ENCODE results near the gene FAM184B. TPM values are rescaled to one million over a fixed set of nuclear protein-coding genes. Genes with fewer than 3 reads are reported as not detected.

Gene FAM184B
- total RNA-seq, 1 experiment from 2014 or later = 0.17 TPM

DNA sequence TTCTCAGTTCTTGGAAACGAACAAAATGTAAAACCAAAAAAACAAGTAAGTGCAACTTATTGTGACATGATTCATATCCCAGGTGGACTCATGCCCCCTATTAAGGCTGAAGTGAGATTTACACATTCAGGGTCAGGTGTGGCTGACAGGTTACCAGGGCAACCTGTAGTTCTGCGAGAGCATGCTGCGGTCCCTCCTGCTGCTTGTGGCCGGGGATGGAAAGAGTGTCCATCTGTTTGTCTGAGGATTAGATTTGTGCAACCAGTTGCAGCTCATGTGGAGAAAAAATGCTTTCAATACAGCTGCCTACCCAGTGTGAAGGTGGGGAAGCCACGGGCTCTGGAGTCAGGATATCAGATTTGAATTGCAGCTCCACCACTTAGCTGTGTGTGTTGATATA is 78.8 kb downstream of the FAM184B start:
- H3K27me3 Mint-ChIP-seq (ENCODE audit: low read depth) = no peaks in the 10 kb centered on the region
- CTCF ChIA-PET = no interaction called here
- no peaks in the 10 kb centered on the region; the same call in 1 of the 2 replicates for H3K36me3 Mint-ChIP-seq
- no peak for DNase-seq (ENCODE audit: low spot score)
- H3K9me3 Mint-ChIP-seq = peaks cover 10% of the 10 kb centered on the region
- H3K27ac Mint-ChIP-seq = no peak overlapping the region
- no peak overlapping the region for H3K4me3 Mint-ChIP-seq
- POLR2A ChIA-PET = no interaction called here
- no peaks in the 10 kb centered on the region for H3K4me1 Mint-ChIP-seq
- TF ChIP-seq, protein P1, sequence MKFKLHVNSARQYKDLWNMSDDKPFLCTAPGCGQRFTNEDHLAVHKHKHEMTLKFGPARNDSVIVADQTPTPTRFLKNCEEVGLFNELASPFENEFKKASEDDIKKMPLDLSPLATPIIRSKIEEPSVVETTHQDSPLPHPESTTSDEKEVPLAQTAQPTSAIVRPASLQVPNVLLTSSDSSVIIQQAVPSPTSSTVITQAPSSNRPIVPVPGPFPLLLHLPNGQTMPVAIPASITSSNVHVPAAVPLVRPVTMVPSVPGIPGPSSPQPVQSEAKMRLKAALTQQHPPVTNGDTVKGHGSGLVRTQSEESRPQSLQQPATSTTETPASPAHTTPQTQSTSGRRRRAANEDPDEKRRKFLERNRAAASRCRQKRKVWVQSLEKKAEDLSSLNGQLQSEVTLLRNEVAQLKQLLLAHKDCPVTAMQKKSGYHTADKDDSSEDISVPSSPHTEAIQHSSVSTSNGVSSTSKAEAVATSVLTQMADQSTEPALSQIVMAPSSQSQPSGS (CRISPR knock-in tag; IDR thresholded peaks at IDR 0.05; ENCODE audit: borderline replicate concordance, low read depth) = no peak
- TF ChIP-seq, protein P2, sequence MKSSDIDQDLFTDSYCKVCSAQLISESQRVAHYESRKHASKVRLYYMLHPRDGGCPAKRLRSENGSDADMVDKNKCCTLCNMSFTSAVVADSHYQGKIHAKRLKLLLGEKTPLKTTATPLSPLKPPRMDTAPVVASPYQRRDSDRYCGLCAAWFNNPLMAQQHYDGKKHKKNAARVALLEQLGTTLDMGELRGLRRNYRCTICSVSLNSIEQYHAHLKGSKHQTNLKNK (CRISPR knock-in tag; IDR thresholded peaks at IDR 0.05) = no peak
- TF ChIP-seq FOXK1 (CRISPR knock-in tag; IDR thresholded peaks at IDR 0.05) (no peak), TP53 (CRISPR knock-in tag; IDR thresholded peaks at IDR 0.05) (no peak), KAT7 (CRISPR knock-in tag; IDR thresholded peaks at IDR 0.05; ENCODE audit: borderline replicate concordance) (no peak), ESRRA (CRISPR knock-in tag; IDR thresholded peaks at IDR 0.05; ENCODE audit: borderline replicate concordance) (no peak), FOXJ3 (CRISPR knock-in tag; IDR thresholded peaks at IDR 0.05; ENCODE audit: borderline replicate concordance) (no peak)
- TF ChIP-seq, protein P3, sequence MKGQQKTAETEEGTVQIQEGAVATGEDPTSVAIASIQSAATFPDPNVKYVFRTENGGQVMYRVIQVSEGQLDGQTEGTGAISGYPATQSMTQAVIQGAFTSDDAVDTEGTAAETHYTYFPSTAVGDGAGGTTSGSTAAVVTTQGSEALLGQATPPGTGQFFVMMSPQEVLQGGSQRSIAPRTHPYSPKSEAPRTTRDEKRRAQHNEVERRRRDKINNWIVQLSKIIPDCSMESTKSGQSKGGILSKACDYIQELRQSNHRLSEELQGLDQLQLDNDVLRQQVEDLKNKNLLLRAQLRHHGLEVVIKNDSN (CRISPR knock-in tag; IDR thresholded peaks at IDR 0.05) = no peak
- no peak for ATAC-seq

DNA sequence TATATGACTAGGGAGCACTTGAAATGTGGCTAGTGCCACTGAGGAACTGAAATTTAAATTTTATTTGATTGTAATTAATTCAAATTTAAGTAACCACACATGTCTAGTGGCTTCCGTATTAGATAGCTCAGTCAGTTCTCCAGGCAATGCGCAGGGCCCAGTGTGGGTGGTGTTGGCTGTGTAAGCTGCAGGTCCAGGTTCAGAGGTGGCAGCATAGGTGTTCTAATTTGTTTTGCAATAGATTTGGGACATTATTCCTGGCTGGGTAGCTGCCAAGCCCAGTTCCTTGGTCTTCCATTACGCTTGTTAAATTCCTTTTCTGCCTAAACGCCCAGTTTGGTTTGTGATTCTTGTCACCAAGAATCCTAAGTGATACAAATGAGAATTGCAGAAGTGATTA is 79.5 kb downstream of the FAM184B start:
- TF ChIP-seq, protein P4, sequence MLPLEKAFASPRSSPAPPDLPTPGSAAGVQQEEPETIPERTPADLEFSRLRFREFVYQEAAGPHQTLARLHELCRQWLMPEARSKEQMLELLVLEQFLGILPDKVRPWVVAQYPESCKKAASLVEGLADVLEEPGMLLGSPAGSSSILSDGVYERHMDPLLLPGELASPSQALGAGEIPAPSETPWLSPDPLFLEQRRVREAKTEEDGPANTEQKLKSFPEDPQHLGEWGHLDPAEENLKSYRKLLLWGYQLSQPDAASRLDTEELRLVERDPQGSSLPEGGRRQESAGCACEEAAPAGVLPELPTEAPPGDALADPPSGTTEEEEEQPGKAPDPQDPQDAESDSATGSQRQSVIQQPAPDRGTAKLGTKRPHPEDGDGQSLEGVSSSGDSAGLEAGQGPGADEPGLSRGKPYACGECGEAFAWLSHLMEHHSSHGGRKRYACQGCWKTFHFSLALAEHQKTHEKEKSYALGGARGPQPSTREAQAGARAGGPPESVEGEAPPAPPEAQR (CRISPR knock-in tag; IDR thresholded peaks at IDR 0.05) = no peak
- TF ChIP-seq FOXK1 (CRISPR knock-in tag; IDR thresholded peaks at IDR 0.05) (no peak), NFATC4 (CRISPR knock-in tag; IDR thresholded peaks at IDR 0.05) (no peak), MXD4 (CRISPR knock-in tag; IDR thresholded peaks at IDR 0.05; ENCODE audit: borderline replicate concordance) (no peak), RORB (CRISPR knock-in tag; IDR thresholded peaks at IDR 0.05) (no peak), FOXP1 (CRISPR knock-in tag; IDR thresholded peaks at IDR 0.05; ENCODE audit: borderline replicate concordance) (no peak), NR2C2 (CRISPR knock-in tag; IDR thresholded peaks at IDR 0.05) (no peak), NFYB (CRISPR knock-in tag; conservative IDR thresholded peaks at IDR 0.05; ENCODE audit: low read depth) (no peak)
- TF ChIP-seq, protein P5, sequence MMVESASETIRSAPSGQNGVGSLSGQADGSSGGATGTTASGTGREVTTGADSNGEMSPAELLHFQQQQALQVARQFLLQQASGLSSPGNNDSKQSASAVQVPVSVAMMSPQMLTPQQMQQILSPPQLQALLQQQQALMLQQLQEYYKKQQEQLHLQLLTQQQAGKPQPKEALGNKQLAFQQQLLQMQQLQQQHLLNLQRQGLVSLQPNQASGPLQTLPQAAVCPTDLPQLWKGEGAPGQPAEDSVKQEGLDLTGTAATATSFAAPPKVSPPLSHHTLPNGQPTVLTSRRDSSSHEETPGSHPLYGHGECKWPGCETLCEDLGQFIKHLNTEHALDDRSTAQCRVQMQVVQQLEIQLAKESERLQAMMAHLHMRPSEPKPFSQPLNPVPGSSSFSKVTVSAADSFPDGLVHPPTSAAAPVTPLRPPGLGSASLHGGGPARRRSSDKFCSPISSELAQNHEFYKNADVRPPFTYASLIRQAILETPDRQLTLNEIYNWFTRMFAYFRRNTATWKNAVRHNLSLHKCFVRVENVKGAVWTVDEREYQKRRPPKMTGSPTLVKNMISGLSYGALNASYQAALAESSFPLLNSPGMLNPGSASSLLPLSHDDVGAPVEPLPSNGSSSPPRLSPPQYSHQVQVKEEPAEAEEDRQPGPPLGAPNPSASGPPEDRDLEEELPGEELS (CRISPR knock-in tag; IDR thresholded peaks at IDR 0.05) = no peak
- TF ChIP-seq, protein P6, sequence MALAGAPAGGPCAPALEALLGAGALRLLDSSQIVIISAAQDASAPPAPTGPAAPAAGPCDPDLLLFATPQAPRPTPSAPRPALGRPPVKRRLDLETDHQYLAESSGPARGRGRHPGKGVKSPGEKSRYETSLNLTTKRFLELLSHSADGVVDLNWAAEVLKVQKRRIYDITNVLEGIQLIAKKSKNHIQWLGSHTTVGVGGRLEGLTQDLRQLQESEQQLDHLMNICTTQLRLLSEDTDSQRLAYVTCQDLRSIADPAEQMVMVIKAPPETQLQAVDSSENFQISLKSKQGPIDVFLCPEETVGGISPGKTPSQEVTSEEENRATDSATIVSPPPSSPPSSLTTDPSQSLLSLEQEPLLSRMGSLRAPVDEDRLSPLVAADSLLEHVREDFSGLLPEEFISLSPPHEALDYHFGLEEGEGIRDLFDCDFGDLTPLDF (CRISPR knock-in tag; IDR thresholded peaks at IDR 0.05) = no peak
- TF ChIP-seq, protein P7, sequence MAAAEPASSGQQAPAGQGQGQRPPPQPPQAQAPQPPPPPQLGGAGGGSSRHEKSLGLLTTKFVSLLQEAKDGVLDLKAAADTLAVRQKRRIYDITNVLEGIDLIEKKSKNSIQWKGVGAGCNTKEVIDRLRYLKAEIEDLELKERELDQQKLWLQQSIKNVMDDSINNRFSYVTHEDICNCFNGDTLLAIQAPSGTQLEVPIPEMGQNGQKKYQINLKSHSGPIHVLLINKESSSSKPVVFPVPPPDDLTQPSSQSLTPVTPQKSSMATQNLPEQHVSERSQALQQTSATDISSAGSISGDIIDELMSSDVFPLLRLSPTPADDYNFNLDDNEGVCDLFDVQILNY (CRISPR knock-in tag; IDR thresholded peaks at IDR 0.05) = no peak
- TF ChIP-seq, protein P3 (CRISPR knock-in tag; IDR thresholded peaks at IDR 0.05) = no peak
- TF ChIP-seq, protein P8, sequence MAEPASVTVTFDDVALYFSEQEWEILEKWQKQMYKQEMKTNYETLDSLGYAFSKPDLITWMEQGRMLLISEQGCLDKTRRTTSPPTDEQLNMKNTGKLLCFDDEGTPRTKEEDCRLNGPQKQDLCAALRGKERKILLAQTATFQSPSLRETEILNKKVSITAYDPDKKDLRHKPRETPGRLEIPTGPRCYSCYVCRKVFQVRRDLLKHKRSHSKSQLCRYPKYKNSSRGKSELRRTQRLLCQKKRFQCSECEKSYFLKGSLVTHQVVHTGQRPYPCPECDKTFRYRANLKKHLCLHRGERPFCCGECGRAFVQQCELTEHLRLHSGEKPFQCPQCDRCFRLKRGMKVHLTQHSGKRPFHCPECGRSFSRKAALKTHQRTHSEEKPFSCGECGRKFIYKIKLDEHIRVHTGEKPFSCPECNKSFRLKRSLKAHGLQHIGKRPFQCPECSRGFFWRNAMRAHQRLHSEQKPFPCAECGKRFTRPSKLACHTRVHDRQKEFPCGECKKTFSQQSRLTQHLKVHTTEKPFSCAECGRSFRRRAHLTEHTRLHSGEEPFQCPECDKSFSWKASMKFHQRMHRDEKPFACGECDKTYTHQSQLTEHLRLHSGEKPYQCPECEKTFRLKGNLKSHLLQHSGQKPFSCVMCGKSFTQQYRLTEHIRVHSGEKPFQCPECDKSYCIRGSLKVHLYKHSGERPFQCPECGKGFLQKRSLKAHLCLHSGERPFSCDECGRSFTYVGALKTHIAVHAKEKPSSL (CRISPR knock-in tag; conservative IDR thresholded peaks at IDR 0.05) = no peak
- no peaks in the 10 kb centered on the region; the same call in 1 of the 2 replicates for H3K36me3 Mint-ChIP-seq
- no peak overlapping the region for H3K4me3 Mint-ChIP-seq
- H3K27ac Mint-ChIP-seq = no peak overlapping the region
- DNase-seq (ENCODE audit: low spot score) = no peak
- peaks cover 10% of the 10 kb centered on the region for H3K9me3 Mint-ChIP-seq
- H3K4me1 Mint-ChIP-seq = no peaks in the 10 kb centered on the region
- CTCF ChIA-PET = no interaction called here
- POLR2A ChIA-PET = no interaction called here
- no peak for ATAC-seq
- H3K27me3 Mint-ChIP-seq (ENCODE audit: low read depth) = no peaks in the 10 kb centered on the region

All from WTC11 (cell line).